DOHH2 (cell line): ENCODE data around the gene GATA5.
A peak's percentile ranks its signal among the peaks of the same experiment; 100 is the strongest.

ENCODE experiments used
- H3F3A ChIP-seq: fragments of 200-600 bp; sonication (generic), shearing (Covaris generic); 2 replicates; pipeline ENCODE4 v1.6.0; 2016; ENCODE audit warnings: antibody characterized with exemption, mild to moderate bottlenecking; ENCODE audit not compliant: control insufficient read depth, insufficient read depth
- H3K27ac ChIP-seq: fragments of 200-600 bp; sonication (generic); 2 replicates; pipeline ENCODE4 v1.5.1; 2014; ENCODE audit warnings: low read depth, mild to moderate bottlenecking, low read length, moderate library complexity
- H3K27me3 ChIP-seq: fragments of 200-600 bp; sonication (generic); 2 replicates; pipeline ENCODE4 v1.6.1; 2014; ENCODE audit warnings: mild to moderate bottlenecking, low read length, mixed read lengths; ENCODE audit not compliant: control insufficient read depth
- H3K36me3 ChIP-seq: fragments of 200-600 bp; sonication (generic); 2 replicates; pipeline ENCODE4 v1.6.1; 2014; ENCODE audit warnings: mild to moderate bottlenecking, low read length, moderate library complexity, mixed read lengths; ENCODE audit not compliant: control insufficient read depth
- H3K4me1 ChIP-seq: fragments of 200-600 bp; sonication (generic); 2 replicates; pipeline ENCODE4 v1.6.1; 2014; ENCODE audit warnings: mild to moderate bottlenecking, low read length, mixed read lengths; ENCODE audit not compliant: control insufficient read depth
- H3K4me2 ChIP-seq: fragments of 200-600 bp; sonication (generic); 2 replicates; pipeline ENCODE4 v1.6.0; 2014; ENCODE audit warnings: mild to moderate bottlenecking, low read length, moderate library complexity
- H3K4me3 ChIP-seq: fragments of 200-600 bp; sonication (generic); 2 replicates; pipeline ENCODE4 v1.5.1; 2014; ENCODE audit warnings: mild to moderate bottlenecking, low read length, mixed read lengths
- H3K79me2 ChIP-seq: fragments of 200-600 bp; sonication (generic); 2 replicates; pipeline ENCODE4 v1.6.1; 2014; ENCODE audit warnings: mild to moderate bottlenecking, low read length, mixed read lengths; ENCODE audit not compliant: control insufficient read depth
- H3K9me2 ChIP-seq: fragments of 200-600 bp; sonication (generic); replicated peaks from 2 replicates; pipeline ENCODE4 v1.6.1; 2014; ENCODE audit warnings: mild to moderate bottlenecking, low read length, mixed read lengths; ENCODE audit not compliant: control insufficient read depth
- H3K9me3 ChIP-seq: fragments of 200-600 bp; sonication (generic); 2 replicates; pipeline ENCODE4 v1.6.1; 2014; ENCODE audit warnings: antibody characterized with exemption, low read length, mixed read lengths; ENCODE audit not compliant: control insufficient read depth, insufficient read depth
- H4K20me1 ChIP-seq: fragments of 200-600 bp; sonication (generic); 2 replicates; pipeline ENCODE4 v1.6.0; 2014; ENCODE audit warnings: low read depth, mild to moderate bottlenecking, antibody characterized with exemption, low read length, moderate library complexity; ENCODE audit not compliant: control insufficient read depth, insufficient read depth
- CTCF ChIP-seq: fragments of 200-600 bp; sonication (generic); IDR thresholded peaks from one replicate; pipeline ENCODE4 v1.5.1; 2014; ENCODE audit warnings: antibody characterized with exemption, mild to moderate bottlenecking, low read depth, low read length; ENCODE audit not compliant: poor library complexity, severe bottlenecking
- EZH2phosphoT487 ChIP-seq: fragments of 200-600 bp; sonication (generic); IDR thresholded peaks from 2 replicates; pipeline ENCODE4 v1.6.1; 2017; ENCODE audit warnings: borderline replicate concordance, mild to moderate bottlenecking, antibody characterized with exemption, low read length, moderate library complexity, mixed read lengths

Gene GATA5

GRCh38 chr20:62500237-62500864, 24.6 kb upstream of the GATA5 start:
- Histone ChIP-seq H3K79me2 (no peaks in the 10 kb centered on the region), H3F3A (peaks cover 6% of the 10 kb centered on the region), H4K20me1 (no peaks in the 10 kb centered on the region), H3K4me2 (peak overlapping the region; percentile 27), H3K27ac (no peak overlapping the region), H3K36me3 (no peaks in the 10 kb centered on the region), H3K9me3 (peaks cover 3% of the 10 kb centered on the region; the same call in 1 of the 2 replicates), H3K27me3 (no peaks in the 10 kb centered on the region), H3K4me1 (peaks cover 35% of the 10 kb centered on the region), H3K4me3 (no peak overlapping the region), H3K9me2 (no peaks in the 10 kb centered on the region)
- TF ChIP-seq EZH2phosphoT487 (no peak), CTCF (peak; percentile 96)

GRCh38 chr20:62499758-62500236, 24.0 kb upstream of the GATA5 start:
- H3K4me1 ChIP-seq: peaks cover 41% of the 10 kb centered on the region
- peak overlapping the region; percentile 27; the same call in 1 of the 2 replicates for H3K4me2 ChIP-seq
- no peaks in the 10 kb centered on the region for H3K9me2 ChIP-seq
- peaks cover 3% of the 10 kb centered on the region; the same call in 1 of the 2 replicates for H3K9me3 ChIP-seq
- H3F3A ChIP-seq: peaks cover 6% of the 10 kb centered on the region
- no peaks in the 10 kb centered on the region for H3K36me3 ChIP-seq
- H3K27ac ChIP-seq: no peak overlapping the region
- no peaks in the 10 kb centered on the region for H3K79me2 ChIP-seq
- H4K20me1 ChIP-seq: no peaks in the 10 kb centered on the region
- H3K27me3 ChIP-seq: no peaks in the 10 kb centered on the region
- no peak overlapping the region for H3K4me3 ChIP-seq
- no peak for TF ChIP-seq EZH2phosphoT487
- no peak for TF ChIP-seq CTCF

- TF ChIP-seq CTCF: no peak
- TF ChIP-seq EZH2phosphoT487: no peak
- H3K4me2 ChIP-seq: no peak overlapping the region
- peaks cover 6% of the 10 kb centered on the region for H3F3A ChIP-seq
- peaks cover 50% of the 10 kb centered on the region for H3K4me1 ChIP-seq
- H3K79me2 ChIP-seq: no peaks in the 10 kb centered on the region
- no peaks in the 10 kb centered on the region for H4K20me1 ChIP-seq
- H3K9me2 ChIP-seq: no peaks in the 10 kb centered on the region
- no peak overlapping the region for H3K4me3 ChIP-seq
- H3K9me3 ChIP-seq: peaks cover 3% of the 10 kb centered on the region; the same call in 1 of the 2 replicates
- H3K27ac ChIP-seq: no peak overlapping the region
- no peaks in the 10 kb centered on the region for H3K36me3 ChIP-seq
- H3K27me3 ChIP-seq: no peaks in the 10 kb centered on the region
Measured at GRCh38 chr20:62498874-62499273, 23.1 kb upstream of the GATA5 start.
